ENCODE results near the gene FAM53B.

The FAM53B gene

GRCh38 chr10:124570646-124571045 is 173.5 kb downstream of the FAM53B start:
- DNase-seq: no peak

- DNase-seq: no peak
Measured at GRCh38 chr10:124569623-124570470, 174.3 kb downstream of the FAM53B start.
